HepG2 (cell line): ENCODE measurements around the gene CHRNB2. TPM values are rescaled to one million over a fixed set of nuclear protein-coding genes. Genes with fewer than 3 reads are reported as not detected.
A peak's percentile ranks its signal among the peaks of the same experiment; 100 is the strongest.

ENCODE experiments used
- ADNP ChIP-seq: sonication (generic); formaldehyde crosslinking; IDR thresholded peaks from 2 replicates; pipeline ENCODE4 v1.4.0; 2020; ENCODE audit warnings: missing genetic modification reagents
- ATRX ChIP-seq: sonication (generic); formaldehyde crosslinking; IDR thresholded peaks from 2 replicates; pipeline ENCODE4 v1.4.0; 2020; ENCODE audit warnings: missing genetic modification reagents, borderline replicate concordance
- ETV6 ChIP-seq: sonication (generic); formaldehyde crosslinking; conservative IDR thresholded peaks from 2 replicates; pipeline ENCODE4 v1.4.0; 2020; ENCODE audit warnings: missing genetic modification reagents
- FOSL2 ChIP-seq: sonication (generic); formaldehyde crosslinking; IDR thresholded peaks from 2 replicates; pipeline ENCODE4 v1.4.0; 2020; ENCODE audit warnings: missing genetic modification reagents
- IRF2 ChIP-seq: IDR thresholded peaks from 2 replicates; pipeline ENCODE4 v1.6.1; 2018; ENCODE audit warnings: missing genetic modification reagents, missing compliant biosample characterization
- MATR3 ChIP-seq: sonication (generic); formaldehyde crosslinking; IDR thresholded peaks from 2 replicates; pipeline ENCODE4 v1.4.0; 2020; ENCODE audit warnings: missing genetic modification reagents
- MBNL3 ChIP-seq: fragments of 250-450 bp; sonication (Bioruptor Pico); conservative IDR thresholded peaks from 2 replicates; pipeline ENCODE4 v1.8.0; 2022; ENCODE audit warnings: mild to moderate bottlenecking, inconsistent platforms
- STAT5B ChIP-seq: sonication (generic); formaldehyde crosslinking; IDR thresholded peaks from 2 replicates; pipeline ENCODE4 v1.4.0; 2020; ENCODE audit warnings: missing genetic modification reagents
- TGIF2 ChIP-seq: IDR thresholded peaks from 2 replicates; pipeline ENCODE4 v1.6.1; 2016; ENCODE audit warnings: control low read depth, missing compliant biosample characterization
- TOE1 ChIP-seq: sonication (generic); formaldehyde crosslinking; IDR thresholded peaks from 2 replicates; pipeline ENCODE4 v1.4.0; 2020; ENCODE audit warnings: mild to moderate bottlenecking, missing genetic modification reagents
- ZBTB26 ChIP-seq: IDR thresholded peaks from 2 replicates; pipeline ENCODE4 v1.6.1; 2016; ENCODE audit warnings: missing compliant biosample characterization, missing genetic modification reagents, borderline replicate concordance
- ZBTB34 ChIP-seq: sonication (generic); formaldehyde crosslinking; IDR thresholded peaks from 2 replicates; pipeline ENCODE4 v1.8.0; 2022; ENCODE audit warnings: mild to moderate bottlenecking, missing genetic modification reagents
- ZFP62 ChIP-seq: sonication (generic); formaldehyde crosslinking; IDR thresholded peaks from 2 replicates; pipeline ENCODE4 v1.4.0; 2020; ENCODE audit warnings: missing genetic modification reagents
- ZNF20 ChIP-seq: sonication (generic); formaldehyde crosslinking; IDR thresholded peaks from 2 replicates; pipeline ENCODE4 v1.4.0; 2020; ENCODE audit warnings: mild to moderate bottlenecking, moderate library complexity, missing genetic modification reagents
- ZNF564 ChIP-seq: sonication (generic); formaldehyde crosslinking; IDR thresholded peaks from 2 replicates; pipeline ENCODE4 v1.8.1; 2023; ENCODE audit warnings: mild to moderate bottlenecking, missing genetic modification reagents
- ZNF704 ChIP-seq: sonication (generic); formaldehyde crosslinking; IDR thresholded peaks from 2 replicates; pipeline ENCODE4 v1.8.1; 2023; ENCODE audit warnings: mild to moderate bottlenecking, inconsistent platforms, moderate library complexity, missing genetic modification reagents, borderline replicate concordance
- ZNF891 ChIP-seq: sonication (generic); formaldehyde crosslinking; IDR thresholded peaks from 2 replicates; pipeline ENCODE4 v1.5.0; 2020; ENCODE audit warnings: mild to moderate bottlenecking, missing genetic modification reagents
- polyA plus RNA-seq, 8 experiments: library from polyadenylated mRNA; depleted of rRNA in 3 of 8; stranded (reverse) in 7 of 8; unstranded in 1 of 8; fragments of >200 nt; fragmentation: Illumina TruSeq in 4 of 8; extraction: Trizol in 4 of 8; gene quantifications; 2 replicates each; pipeline versions ENCODE4 v1.2.1 to v1.2.3, GENCODE V29; 2011 to 2016; ENCODE audit warnings: low read depth in 4 of 8, missing spikeins in 1 of 8, mixed read lengths in 1 of 8; ENCODE audit not compliant: insufficient read depth in 1 of 8
- total RNA-seq, 5 experiments: library from RNA; depleted of rRNA; stranded (reverse); fragments of >200 nt; fragmentation: Illumina TruSeq; extraction: Trizol; gene quantifications; 2 replicates each; pipeline ENCODE4 v1.2.3, GENCODE V29; 2016; ENCODE audit warnings: low read depth in 1 of 5
- TF ChIP-seq, protein P1 (sequence below): sonication (generic); formaldehyde crosslinking; IDR thresholded peaks from 2 replicates; pipeline ENCODE4 v1.4.0; 2020; ENCODE audit warnings: missing genetic modification reagents, borderline replicate concordance
- TF ChIP-seq, protein P2 (sequence below): sonication (generic); formaldehyde crosslinking; IDR thresholded peaks from 2 replicates; pipeline ENCODE4 v1.4.0; 2020; ENCODE audit warnings: missing genetic modification reagents, borderline replicate concordance

The CHRNB2 gene
- total and polyA plus RNA-seq, 2 of the 13 experiments (the other 11 are each of a cell fraction or from before 2014, with no cell fraction given), result 0.03 to 0.07 TPM

DNA sequence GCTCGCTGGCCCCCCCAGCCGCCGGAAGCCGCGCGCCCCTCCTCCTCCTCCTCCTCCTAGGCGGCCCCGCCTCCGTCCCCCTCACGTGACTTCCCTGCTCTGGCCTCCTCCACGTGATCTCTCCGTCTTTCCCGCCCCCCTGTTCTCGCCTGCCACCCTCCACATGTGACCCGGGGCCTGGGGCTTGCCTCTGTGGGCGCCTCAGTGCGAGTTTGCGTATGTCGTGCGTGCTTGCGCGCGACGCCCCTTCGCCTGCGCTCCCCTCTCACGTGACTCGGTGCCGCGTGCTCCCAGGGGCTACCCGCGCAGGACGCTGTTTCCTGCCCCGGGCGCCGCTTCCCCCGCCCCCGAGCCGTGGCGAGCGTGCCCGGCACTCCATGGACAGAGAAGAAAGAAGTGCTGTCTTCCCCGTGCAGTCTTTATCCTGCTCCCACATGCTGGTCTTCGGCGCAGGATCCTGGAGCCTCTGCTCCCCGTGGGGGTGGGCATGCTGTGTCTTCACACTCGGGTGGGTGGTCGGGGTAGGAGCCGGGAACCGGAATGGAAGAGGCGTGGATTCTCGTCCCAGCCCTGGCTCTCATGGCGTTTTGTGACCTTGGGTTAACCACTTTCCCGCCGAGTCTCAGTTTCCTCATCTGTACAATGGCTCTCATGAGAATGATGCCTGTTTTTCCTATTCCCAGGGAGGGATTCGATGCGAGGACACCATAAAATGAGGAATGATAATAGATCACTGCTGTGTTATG lies 8.7 kb upstream of the CHRNB2 start (continued):
- TF ChIP-seq ETV6 (CRISPR knock-in tag), result no peak
- no peak; the same call in none of the 2 replicates for TF ChIP-seq ADNP (CRISPR knock-in tag)
- TF ChIP-seq ZBTB34 (CRISPR knock-in tag), result peak; percentile 76; the same call in 1 of the 2 replicates
- peak; percentile 100 for TF ChIP-seq ZNF891 (CRISPR knock-in tag)
- no peak for TF ChIP-seq ATRX (CRISPR knock-in tag)
- TF ChIP-seq TGIF2 (CRISPR knock-in tag), result no peak; the same call in 1 of the 2 replicates
- no peak for TF ChIP-seq MBNL3 (CRISPR knock-in tag)
- TF ChIP-seq, protein P1, sequence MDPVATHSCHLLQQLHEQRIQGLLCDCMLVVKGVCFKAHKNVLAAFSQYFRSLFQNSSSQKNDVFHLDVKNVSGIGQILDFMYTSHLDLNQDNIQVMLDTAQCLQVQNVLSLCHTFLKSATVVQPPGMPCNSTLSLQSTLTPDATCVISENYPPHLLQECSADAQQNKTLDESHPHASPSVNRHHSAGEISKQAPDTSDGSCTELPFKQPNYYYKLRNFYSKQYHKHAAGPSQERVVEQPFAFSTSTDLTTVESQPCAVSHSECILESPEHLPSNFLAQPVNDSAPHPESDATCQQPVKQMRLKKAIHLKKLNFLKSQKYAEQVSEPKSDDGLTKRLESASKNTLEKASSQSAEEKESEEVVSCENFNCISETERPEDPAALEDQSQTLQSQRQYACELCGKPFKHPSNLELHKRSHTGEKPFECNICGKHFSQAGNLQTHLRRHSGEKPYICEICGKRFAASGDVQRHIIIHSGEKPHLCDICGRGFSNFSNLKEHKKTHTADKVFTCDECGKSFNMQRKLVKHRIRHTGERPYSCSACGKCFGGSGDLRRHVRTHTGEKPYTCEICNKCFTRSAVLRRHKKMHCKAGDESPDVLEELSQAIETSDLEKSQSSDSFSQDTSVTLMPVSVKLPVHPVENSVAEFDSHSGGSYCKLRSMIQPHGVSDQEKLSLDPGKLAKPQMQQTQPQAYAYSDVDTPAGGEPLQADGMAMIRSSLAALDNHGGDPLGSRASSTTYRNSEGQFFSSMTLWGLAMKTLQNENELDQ (CRISPR knock-in tag), result peak; percentile 88
- 0 out of 2 replicates have a peak, but pooled peaks have one; percentile 53 for TF ChIP-seq STAT5B
- peak; percentile 85; the same call in 1 of the 2 replicates for TF ChIP-seq ZNF20 (CRISPR knock-in tag)
- TF ChIP-seq MATR3 (CRISPR knock-in tag), result no peak
- peak; percentile 64 for TF ChIP-seq FOSL2 (CRISPR knock-in tag)
- peak; percentile 74 for TF ChIP-seq IRF2
- TF ChIP-seq ZFP62 (CRISPR knock-in tag), result no peak
- peak; percentile 93 for TF ChIP-seq ZBTB26 (CRISPR knock-in tag)
- peak; percentile 99; the same call in 1 of the 2 replicates for TF ChIP-seq ZNF704 (CRISPR knock-in tag)
- no peak; the same call in 1 of the 2 replicates for TF ChIP-seq TOE1 (CRISPR knock-in tag)
- TF ChIP-seq, protein P2, sequence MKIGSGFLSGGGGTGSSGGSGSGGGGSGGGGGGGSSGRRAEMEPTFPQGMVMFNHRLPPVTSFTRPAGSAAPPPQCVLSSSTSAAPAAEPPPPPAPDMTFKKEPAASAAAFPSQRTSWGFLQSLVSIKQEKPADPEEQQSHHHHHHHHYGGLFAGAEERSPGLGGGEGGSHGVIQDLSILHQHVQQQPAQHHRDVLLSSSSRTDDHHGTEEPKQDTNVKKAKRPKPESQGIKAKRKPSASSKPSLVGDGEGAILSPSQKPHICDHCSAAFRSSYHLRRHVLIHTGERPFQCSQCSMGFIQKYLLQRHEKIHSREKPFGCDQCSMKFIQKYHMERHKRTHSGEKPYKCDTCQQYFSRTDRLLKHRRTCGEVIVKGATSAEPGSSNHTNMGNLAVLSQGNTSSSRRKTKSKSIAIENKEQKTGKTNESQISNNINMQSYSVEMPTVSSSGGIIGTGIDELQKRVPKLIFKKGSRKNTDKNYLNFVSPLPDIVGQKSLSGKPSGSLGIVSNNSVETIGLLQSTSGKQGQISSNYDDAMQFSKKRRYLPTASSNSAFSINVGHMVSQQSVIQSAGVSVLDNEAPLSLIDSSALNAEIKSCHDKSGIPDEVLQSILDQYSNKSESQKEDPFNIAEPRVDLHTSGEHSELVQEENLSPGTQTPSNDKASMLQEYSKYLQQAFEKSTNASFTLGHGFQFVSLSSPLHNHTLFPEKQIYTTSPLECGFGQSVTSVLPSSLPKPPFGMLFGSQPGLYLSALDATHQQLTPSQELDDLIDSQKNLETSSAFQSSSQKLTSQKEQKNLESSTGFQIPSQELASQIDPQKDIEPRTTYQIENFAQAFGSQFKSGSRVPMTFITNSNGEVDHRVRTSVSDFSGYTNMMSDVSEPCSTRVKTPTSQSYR (CRISPR knock-in tag), result peak; percentile 69; the same call in 1 of the 2 replicates
- peak; percentile 97 for TF ChIP-seq ZNF564 (CRISPR knock-in tag)
